Measurements from ENCODE around the gene GZF1. TPM values are rescaled to one million over a fixed set of nuclear protein-coding genes. Genes with fewer than 3 reads are reported as not detected.
"Not testable (repeated sequence)": the region's sequence is repeated elsewhere in the genome, so short reads cannot be mapped to it uniquely, and the experiment has no call there.

Gene GZF1
- total RNA-seq, 1 donor from 2014 or later: 9.6 TPM

GRCh38 chr20:23332467-23332866, 29.5 kb upstream of the GZF1 start:
- H3K27ac Mint-ChIP-seq: no peak overlapping the region
- H3K4me3 Mint-ChIP-seq (ENCODE audit: low read depth): no peak overlapping the region
- H3K9me3 Mint-ChIP-seq: no peaks in the 10 kb centered on the region
- H3K4me1 Mint-ChIP-seq (ENCODE audit: low read depth): peaks cover 12% of the 10 kb centered on the region
- H3K36me3 Mint-ChIP-seq (ENCODE audit: low read depth): no peaks in the 10 kb centered on the region
- intact Hi-C loops (cut with micrococcal nuclease): no loop called here
- DNase-seq (ENCODE audit: low spot score): no peak
- H3K27me3 Mint-ChIP-seq (ENCODE audit: low read depth): no peaks in the 10 kb centered on the region

- H3K4me3 Mint-ChIP-seq (ENCODE audit: low read depth): no peak overlapping the region
- no peak for DNase-seq (ENCODE audit: low spot score)
- no peaks in the 10 kb centered on the region for H3K36me3 Mint-ChIP-seq (ENCODE audit: low read depth)
- peaks cover 12% of the 10 kb centered on the region for H3K4me1 Mint-ChIP-seq (ENCODE audit: low read depth)
- no peak overlapping the region for H3K27ac Mint-ChIP-seq
- intact Hi-C loops (cut with micrococcal nuclease): no loop called here
- no peaks in the 10 kb centered on the region for H3K27me3 Mint-ChIP-seq (ENCODE audit: low read depth)
- H3K9me3 Mint-ChIP-seq: no peaks in the 10 kb centered on the region
These were observed 27.9 kb upstream of the GZF1 start for GRCh38 chr20:23334111-23334510.

- DNase-seq (ENCODE audit: low spot score): no peak
- Mint-ChIP-seq H3K4me1 (ENCODE audit: low read depth) (peaks cover 12% of the 10 kb centered on the region), H3K27ac (no peak overlapping the region), H3K27me3 (ENCODE audit: low read depth) (peaks cover 2% of the 10 kb centered on the region), H3K36me3 (ENCODE audit: low read depth) (no peaks in the 10 kb centered on the region), H3K4me3 (ENCODE audit: low read depth) (no peak overlapping the region), H3K9me3 (no peaks in the 10 kb centered on the region)
- intact Hi-C loops (cut with micrococcal nuclease): no loop called here
These were observed 26.5 kb upstream of the GZF1 start for GRCh38 chr20:23335521-23335920.

- Mint-ChIP-seq H3K4me1 (ENCODE audit: low read depth) (peaks cover 12% of the 10 kb centered on the region), H3K27ac (no peak overlapping the region), H3K9me3 (no peaks in the 10 kb centered on the region), H3K36me3 (ENCODE audit: low read depth) (no peaks in the 10 kb centered on the region), H3K27me3 (ENCODE audit: low read depth) (peaks cover 2% of the 10 kb centered on the region), H3K4me3 (ENCODE audit: low read depth) (no peak overlapping the region)
- no peak for DNase-seq (ENCODE audit: low spot score)
- intact Hi-C loops (cut with micrococcal nuclease): no loop called here
These were observed 25.5 kb upstream of the GZF1 start for GRCh38 chr20:23336476-23336875.

- H3K36me3 Mint-ChIP-seq (ENCODE audit: low read depth): no peaks in the 10 kb centered on the region
- DNase-seq (ENCODE audit: low spot score): no peak
- intact Hi-C loops (cut with micrococcal nuclease): no loop called here
These were observed 24.7 kb upstream of the GZF1 start for GRCh38 chr20:23337312-23337711.

GRCh38 chr20:23339986-23340385, 22.0 kb upstream of the GZF1 start:
- Mint-ChIP-seq H3K9me3 (no peaks in the 10 kb centered on the region), H3K27ac (no peak overlapping the region), H3K27me3 (ENCODE audit: low read depth) (peaks cover 2% of the 10 kb centered on the region), H3K36me3 (ENCODE audit: low read depth) (no peaks in the 10 kb centered on the region), H3K4me3 (ENCODE audit: low read depth) (no peak overlapping the region), H3K4me1 (ENCODE audit: low read depth) (peaks cover 7% of the 10 kb centered on the region)
- no peak for DNase-seq (ENCODE audit: low spot score)
- intact Hi-C loops (cut with micrococcal nuclease): loop anchor here (5.0 to 10.0 kb wide), 2 partner anchors 648 to 1005 kb away; no protein-coding TSS in a partner anchor

More at GRCh38 chr20:23337312-23337711, 24.7 kb upstream of the GZF1 start:
- Mint-ChIP-seq H3K27me3 (ENCODE audit: low read depth) (peaks cover 2% of the 10 kb centered on the region), H3K4me3 (ENCODE audit: low read depth) (no peak overlapping the region), H3K9me3 (no peaks in the 10 kb centered on the region), H3K27ac (no peak overlapping the region), H3K4me1 (ENCODE audit: low read depth) (peaks cover 12% of the 10 kb centered on the region)

GRCh38 chr20:23340524-23340923, 21.5 kb upstream of the GZF1 start:
- H3K27me3 Mint-ChIP-seq (ENCODE audit: low read depth): peaks cover 2% of the 10 kb centered on the region
- no peak overlapping the region for H3K27ac Mint-ChIP-seq
- DNase-seq (ENCODE audit: low spot score): no peak
- no peaks in the 10 kb centered on the region for H3K36me3 Mint-ChIP-seq (ENCODE audit: low read depth)
- no peaks in the 10 kb centered on the region for H3K9me3 Mint-ChIP-seq
- intact Hi-C loops (cut with micrococcal nuclease): loop anchor here (5.0 to 10.0 kb wide), 2 partner anchors 648 to 1006 kb away; no protein-coding TSS in a partner anchor
- H3K4me1 Mint-ChIP-seq (ENCODE audit: low read depth): peaks cover 7% of the 10 kb centered on the region
- no peak overlapping the region for H3K4me3 Mint-ChIP-seq (ENCODE audit: low read depth)

- no peaks in the 10 kb centered on the region for H3K36me3 Mint-ChIP-seq (ENCODE audit: low read depth)
- intact Hi-C loops (cut with micrococcal nuclease): loop anchor here (5.0 to 10.0 kb wide), 2 partner anchors 649 to 1006 kb away; no protein-coding TSS in a partner anchor
- H3K4me1 Mint-ChIP-seq (ENCODE audit: low read depth): peaks cover 7% of the 10 kb centered on the region
- no peak for DNase-seq (ENCODE audit: low spot score)
- H3K4me3 Mint-ChIP-seq (ENCODE audit: low read depth): no peak overlapping the region
- H3K9me3 Mint-ChIP-seq: no peaks in the 10 kb centered on the region
- peaks cover 2% of the 10 kb centered on the region for H3K27me3 Mint-ChIP-seq (ENCODE audit: low read depth)
- no peak overlapping the region for H3K27ac Mint-ChIP-seq
These were observed 20.9 kb upstream of the GZF1 start for GRCh38 chr20:23341073-23341472.

GRCh38 chr20:23343590-23343989, 18.4 kb upstream of the GZF1 start:
- no peak overlapping the region for H3K4me3 Mint-ChIP-seq (ENCODE audit: low read depth)
- H3K36me3 Mint-ChIP-seq (ENCODE audit: low read depth): no peaks in the 10 kb centered on the region
- no peak for DNase-seq (ENCODE audit: low spot score)
- H3K27ac Mint-ChIP-seq: no peak overlapping the region
- peaks cover 2% of the 10 kb centered on the region for H3K27me3 Mint-ChIP-seq (ENCODE audit: low read depth)
- intact Hi-C loops (cut with micrococcal nuclease): loop anchor here (5.0 to 10.0 kb wide), 2 partner anchors 651 to 1009 kb away; no protein-coding TSS in a partner anchor
- no peaks in the 10 kb centered on the region for H3K9me3 Mint-ChIP-seq
- no peaks in the 10 kb centered on the region for H3K4me1 Mint-ChIP-seq (ENCODE audit: low read depth)

- Mint-ChIP-seq H3K9me3 (no peaks in the 10 kb centered on the region), H3K4me3 (ENCODE audit: low read depth) (no peak overlapping the region), H3K27me3 (ENCODE audit: low read depth) (peaks cover under 1% of the 10 kb centered on the region), H3K36me3 (ENCODE audit: low read depth) (no peaks in the 10 kb centered on the region), H3K4me1 (ENCODE audit: low read depth) (peaks cover 5% of the 10 kb centered on the region), H3K27ac (no peak overlapping the region)
- intact Hi-C loops (cut with micrococcal nuclease): loop anchor here (5.0 to 10.0 kb wide), 2 partner anchors 652 to 1010 kb away; no protein-coding TSS in a partner anchor
- no peak for DNase-seq (ENCODE audit: low spot score)
These were observed 17.6 kb upstream of the GZF1 start for GRCh38 chr20:23344336-23344735.

GRCh38 chr20:23346002-23346401, 16.0 kb upstream of the GZF1 start:
- no peaks in the 10 kb centered on the region for H3K9me3 Mint-ChIP-seq
- DNase-seq (ENCODE audit: low spot score): no peak
- no peak overlapping the region for H3K4me3 Mint-ChIP-seq (ENCODE audit: low read depth)
- H3K4me1 Mint-ChIP-seq (ENCODE audit: low read depth): peaks cover 11% of the 10 kb centered on the region
- H3K27me3 Mint-ChIP-seq (ENCODE audit: low read depth): no peaks in the 10 kb centered on the region
- no peaks in the 10 kb centered on the region for H3K36me3 Mint-ChIP-seq (ENCODE audit: low read depth)
- H3K27ac Mint-ChIP-seq: no peak overlapping the region
- intact Hi-C loops (cut with micrococcal nuclease): loop anchor here (10.0 kb wide), 1 partner anchor 1011 kb away; no protein-coding TSS in a partner anchor

GRCh38 chr20:23347791-23348190, 14.2 kb upstream of the GZF1 start:
- Mint-ChIP-seq H3K9me3 (no peaks in the 10 kb centered on the region), H3K4me3 (ENCODE audit: low read depth) (no peak overlapping the region), H3K27ac (no peak overlapping the region), H3K27me3 (ENCODE audit: low read depth) (no peaks in the 10 kb centered on the region), H3K36me3 (ENCODE audit: low read depth) (peaks cover 6% of the 10 kb centered on the region), H3K4me1 (ENCODE audit: low read depth) (peaks cover 15% of the 10 kb centered on the region)
- no peak for DNase-seq (ENCODE audit: low spot score)
- intact Hi-C loops (cut with micrococcal nuclease): loop anchor here (10.0 kb wide), 1 partner anchor 1013 kb away; no protein-coding TSS in a partner anchor

- H3K4me3 Mint-ChIP-seq (ENCODE audit: low read depth); H3K9me3 Mint-ChIP-seq; H3K36me3 Mint-ChIP-seq (ENCODE audit: low read depth); H3K27me3 Mint-ChIP-seq (ENCODE audit: low read depth); DNase-seq (ENCODE audit: low spot score); H3K27ac Mint-ChIP-seq: not testable (repeated sequence)
- peaks cover 17% of the 10 kb centered on the region for H3K4me1 Mint-ChIP-seq (ENCODE audit: low read depth)
- intact Hi-C loops (cut with micrococcal nuclease): loop anchor here (10.0 kb wide), 1 partner anchor 1014 kb away; no protein-coding TSS in a partner anchor
These were observed 13.5 kb upstream of the GZF1 start for GRCh38 chr20:23348510-23348909.
